Duodenal mucosa (tissue), 2 donors: ENCODE results near the gene HMBS.

ENCODE experiments used
- H3K27ac ChIP-seq: one replicate; pipeline ENCODE4 v1.7.0; 2013; ENCODE audit warnings: low read depth, low read length
- H3K27me3 ChIP-seq, 2 donors: one replicate each; pipeline ENCODE4 v1.7.0; 2013; ENCODE audit warnings: low read length in 2 of 2, control low read depth in 1 of 2; ENCODE audit not compliant: insufficient read depth in 2 of 2, control insufficient read depth in 1 of 2
- H3K36me3 ChIP-seq, 2 donors: one replicate each; pipeline ENCODE4 v1.7.0; 2013; ENCODE audit warnings: low read length in 2 of 2, control low read depth in 1 of 2; ENCODE audit not compliant: insufficient read depth in 2 of 2, control insufficient read depth in 1 of 2
- H3K4me1 ChIP-seq, 2 donors: one replicate each; pipeline ENCODE4 v1.7.0; 2013; ENCODE audit warnings: low read length in 2 of 2, control low read depth in 1 of 2; ENCODE audit not compliant: insufficient read depth in 2 of 2, control insufficient read depth in 1 of 2
- H3K4me3 ChIP-seq, 2 donors: one replicate each; pipeline ENCODE4 v1.7.0; 2013; ENCODE audit warnings: low read length in 2 of 2, low read depth in 1 of 2
- H3K9ac ChIP-seq, 2 donors: one replicate each; pipeline ENCODE4 v1.7.0; 2013; ENCODE audit warnings: low read length in 2 of 2, low read depth in 1 of 2
- H3K9me3 ChIP-seq, 2 donors: one replicate each; pipeline ENCODE4 v1.7.0; 2013; ENCODE audit warnings: low read length in 2 of 2, control low read depth in 1 of 2; ENCODE audit not compliant: control insufficient read depth in 1 of 2

HMBS gene

DNA sequence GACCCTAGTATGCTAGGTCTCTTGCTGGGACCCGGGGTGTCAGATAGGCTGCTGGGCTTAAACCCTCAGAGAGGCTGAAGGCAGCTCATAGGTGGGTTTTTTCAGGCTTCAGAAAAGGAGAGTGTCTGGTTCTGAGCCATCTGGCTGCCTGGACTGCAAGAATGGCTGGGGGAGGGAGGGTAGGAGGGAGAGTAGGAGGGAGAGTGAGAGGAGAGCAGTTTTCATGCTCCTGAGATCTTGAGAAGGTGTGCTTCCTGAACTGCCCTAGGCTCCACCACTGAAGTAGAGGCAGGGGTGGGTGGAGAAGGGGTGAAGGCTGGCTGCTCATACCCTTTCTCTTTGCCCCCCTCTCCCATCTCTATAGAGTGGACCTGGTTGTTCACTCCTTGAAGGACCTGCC is 4.6 kb downstream of the HMBS start:
- Histone ChIP-seq H3K36me3 (peaks cover 0 to 14% of the 10 kb centered on the region in 2 donors), H3K9me3 (no peaks in the 10 kb centered on the region), H3K4me3 (no peak overlapping the region), H3K9ac (no peak overlapping the region), H3K27me3 (no peaks in the 10 kb centered on the region), H3K27ac (no peak overlapping the region), H3K4me1 (peaks cover 38 to 40% of the 10 kb centered on the region in 2 donors)

DNA sequence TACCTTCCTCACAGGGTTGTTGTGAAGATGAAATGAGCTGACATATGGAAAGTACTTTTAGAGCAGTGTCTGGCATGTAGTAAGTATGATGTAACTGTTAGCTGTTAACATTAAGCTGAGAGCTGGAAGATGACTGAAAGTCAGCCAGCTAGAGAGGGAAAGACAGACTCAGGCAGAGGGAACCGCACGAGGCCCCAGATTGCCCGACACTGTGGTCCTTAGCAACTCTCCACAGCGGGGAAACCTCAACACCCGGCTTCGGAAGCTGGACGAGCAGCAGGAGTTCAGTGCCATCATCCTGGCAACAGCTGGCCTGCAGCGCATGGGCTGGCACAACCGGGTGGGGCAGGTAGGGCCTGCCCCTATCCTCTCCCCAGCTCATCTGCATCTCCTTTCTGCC is 6.5 kb downstream of the HMBS start:
- no peak overlapping the region for H3K4me3 ChIP-seq
- H3K27ac ChIP-seq = no peak overlapping the region
- peaks cover 0 to 14% of the 10 kb centered on the region in 2 donors for H3K36me3 ChIP-seq
- H3K27me3 ChIP-seq = no peaks in the 10 kb centered on the region
- H3K9me3 ChIP-seq = no peaks in the 10 kb centered on the region
- H3K9ac ChIP-seq = no peak overlapping the region
- H3K4me1 ChIP-seq = peaks cover 28 to 29% of the 10 kb centered on the region in 2 donors

DNA sequence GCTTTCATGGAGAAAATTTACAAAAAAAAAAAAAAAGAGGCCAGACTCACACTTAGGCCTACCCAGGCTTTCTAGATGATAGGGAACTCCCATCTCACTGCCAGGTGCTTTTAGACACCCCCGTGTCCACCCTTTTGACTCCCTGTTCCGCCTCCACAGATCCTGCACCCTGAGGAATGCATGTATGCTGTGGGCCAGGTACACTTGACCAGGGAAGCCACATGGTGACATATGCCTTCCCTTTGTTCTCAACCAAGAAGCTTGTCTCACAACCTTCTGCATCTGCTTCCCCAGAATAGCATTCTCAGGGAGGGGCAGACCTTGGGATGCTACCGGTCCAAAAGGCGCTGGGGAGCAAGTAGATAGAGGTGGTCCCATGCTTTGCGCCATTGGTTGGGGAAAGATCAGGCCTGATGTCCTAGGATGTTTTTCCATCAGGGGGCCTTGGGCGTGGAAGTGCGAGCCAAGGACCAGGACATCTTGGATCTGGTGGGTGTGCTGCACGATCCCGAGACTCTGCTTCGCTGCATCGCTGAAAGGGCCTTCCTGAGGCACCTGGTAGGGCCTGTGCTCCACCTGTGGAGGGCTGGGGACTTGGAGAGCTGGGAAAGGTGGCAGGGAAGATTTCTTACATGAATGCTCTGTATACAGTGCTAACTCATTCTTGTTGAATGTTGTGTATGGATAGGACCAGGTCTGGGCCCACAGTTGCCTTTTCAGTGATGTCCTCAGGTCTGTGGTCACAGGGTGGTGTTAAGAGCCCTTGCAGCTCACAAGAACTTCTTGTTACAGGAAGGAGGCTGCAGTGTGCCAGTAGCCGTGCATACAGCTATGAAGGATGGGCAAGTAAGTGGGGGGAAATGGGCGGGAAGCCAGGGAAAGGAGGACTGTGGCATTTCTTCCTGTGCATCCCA is 7.5 kb downstream of the HMBS start:
- Histone ChIP-seq H3K36me3 (peaks cover 7 to 24% of the 10 kb centered on the region in 2 donors), H3K27me3 (no peaks in the 10 kb centered on the region), H3K9me3 (no peaks in the 10 kb centered on the region), H3K27ac (no peak overlapping the region), H3K4me1 (peaks cover 24 to 27% of the 10 kb centered on the region in 2 donors), H3K4me3 (peak overlapping the region in 1 of 2 donors; percentile 79), H3K9ac (peak overlapping the region; percentile 80 to 84)

DNA sequence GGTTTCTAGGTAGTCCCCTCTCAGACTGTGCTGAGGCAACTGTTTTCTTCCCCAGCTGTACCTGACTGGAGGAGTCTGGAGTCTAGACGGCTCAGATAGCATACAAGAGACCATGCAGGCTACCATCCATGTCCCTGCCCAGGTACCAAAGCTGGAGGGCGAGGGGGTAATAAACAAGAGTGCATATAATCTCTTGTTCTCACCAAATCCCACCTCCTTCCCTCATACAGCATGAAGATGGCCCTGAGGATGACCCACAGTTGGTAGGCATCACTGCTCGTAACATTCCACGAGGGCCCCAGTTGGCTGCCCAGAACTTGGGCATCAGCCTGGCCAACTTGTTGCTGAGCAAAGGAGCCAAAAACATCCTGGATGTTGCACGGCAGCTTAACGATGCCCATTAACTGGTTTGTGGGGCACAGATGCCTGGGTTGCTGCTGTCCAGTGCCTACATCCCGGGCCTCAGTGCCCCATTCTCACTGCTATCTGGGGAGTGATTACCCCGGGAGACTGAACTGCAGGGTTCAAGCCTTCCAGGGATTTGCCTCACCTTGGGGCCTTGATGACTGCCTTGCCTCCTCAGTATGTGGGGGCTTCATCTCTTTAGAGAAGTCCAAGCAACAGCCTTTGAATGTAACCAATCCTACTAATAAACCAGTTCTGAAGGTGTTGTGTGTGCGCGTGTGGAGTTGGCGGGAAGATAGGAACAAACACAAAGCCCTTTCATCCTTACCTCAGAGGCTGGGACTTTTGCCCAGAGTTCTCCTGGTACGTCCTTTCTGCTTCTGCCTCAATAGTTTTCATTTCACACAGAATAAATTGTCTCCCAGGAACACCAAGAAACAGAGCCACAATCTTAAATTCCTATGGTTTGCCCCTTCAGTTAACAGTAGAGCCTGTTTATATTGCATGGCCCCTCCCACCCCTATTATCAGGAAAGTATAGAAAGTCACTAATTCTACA is 8.5 kb downstream of the HMBS start:
- H3K9me3 ChIP-seq = no peaks in the 10 kb centered on the region
- no peaks in the 10 kb centered on the region for H3K27me3 ChIP-seq
- H3K9ac ChIP-seq = peak overlapping the region; percentile 80 to 84
- no peak overlapping the region for H3K27ac ChIP-seq
- peaks cover 12 to 33% of the 10 kb centered on the region in 2 donors for H3K36me3 ChIP-seq
- H3K4me1 ChIP-seq = peaks cover 17 to 20% of the 10 kb centered on the region in 2 donors
- peak overlapping the region; percentile 79 to 85 for H3K4me3 ChIP-seq

DNA sequence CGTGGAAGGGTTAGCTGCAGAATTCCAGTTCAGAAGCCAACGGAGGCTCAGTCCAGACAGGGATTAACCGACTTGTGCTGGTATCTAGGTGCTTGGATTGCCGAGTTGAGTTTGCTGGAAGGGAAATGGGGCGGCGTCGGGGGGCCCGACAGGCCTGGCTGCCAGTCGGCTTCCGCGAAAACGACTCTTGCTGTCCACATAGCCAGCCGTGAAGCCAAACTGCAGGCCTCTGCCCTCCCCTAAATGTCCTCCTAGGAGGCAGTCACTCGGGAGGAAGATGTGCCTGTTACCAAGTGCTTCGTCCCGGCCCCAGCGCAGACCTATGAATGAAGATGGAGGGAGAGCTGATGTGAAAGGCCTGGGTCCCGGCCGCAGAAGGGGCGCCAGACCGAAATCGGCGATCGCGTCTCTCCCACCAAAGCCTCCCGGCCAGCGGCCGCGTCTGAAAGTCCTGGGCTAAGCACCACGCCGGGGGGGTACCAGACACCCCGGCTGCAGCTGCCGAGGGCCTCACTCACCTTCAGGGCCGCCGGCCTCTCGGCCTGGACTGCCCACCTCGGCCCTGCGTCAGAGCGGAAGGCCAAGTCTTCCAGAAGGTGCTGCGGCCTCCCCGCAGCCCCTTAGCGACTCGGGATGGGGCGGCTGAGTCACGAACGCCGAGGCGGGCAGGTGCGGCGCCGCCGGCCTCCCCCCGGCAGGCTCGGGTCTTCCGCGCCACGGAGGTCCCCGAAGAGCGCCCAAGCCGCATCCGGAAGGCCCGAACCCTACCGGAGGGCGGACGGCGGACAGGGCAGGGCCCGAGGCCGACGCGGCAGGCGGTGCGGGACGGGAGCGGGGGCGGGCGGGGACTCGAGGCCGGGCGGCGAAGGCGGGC is 9.5 kb downstream of the HMBS start:
- Histone ChIP-seq H3K27me3 (no peaks in the 10 kb centered on the region), H3K27ac (peak overlapping the region; percentile 81), H3K9me3 (no peaks in the 10 kb centered on the region), H3K4me1 (peaks cover 17 to 20% of the 10 kb centered on the region in 2 donors), H3K9ac (peak overlapping the region; percentile 80 to 84), H3K4me3 (peak overlapping the region; percentile 79 to 85), H3K36me3 (peaks cover 12 to 36% of the 10 kb centered on the region in 2 donors)

DNA sequence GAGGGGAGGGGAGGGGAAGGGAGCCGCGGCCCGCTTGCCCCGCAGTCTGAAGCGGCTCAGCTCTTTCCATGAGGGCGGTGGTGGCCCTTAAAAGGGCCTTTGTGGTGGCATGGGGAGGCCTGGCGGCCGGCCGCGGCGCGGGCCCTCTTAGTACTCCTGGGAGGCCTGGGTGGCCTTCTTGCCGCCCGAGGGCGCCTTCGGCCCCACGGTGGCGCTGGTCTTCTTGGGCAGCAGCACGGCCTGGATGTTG is 10.1 kb downstream of the HMBS start:
- peaks cover 12 to 36% of the 10 kb centered on the region in 2 donors for H3K36me3 ChIP-seq
- H3K9me3 ChIP-seq = no peaks in the 10 kb centered on the region
- peak overlapping the region; percentile 81 for H3K27ac ChIP-seq

DNA sequence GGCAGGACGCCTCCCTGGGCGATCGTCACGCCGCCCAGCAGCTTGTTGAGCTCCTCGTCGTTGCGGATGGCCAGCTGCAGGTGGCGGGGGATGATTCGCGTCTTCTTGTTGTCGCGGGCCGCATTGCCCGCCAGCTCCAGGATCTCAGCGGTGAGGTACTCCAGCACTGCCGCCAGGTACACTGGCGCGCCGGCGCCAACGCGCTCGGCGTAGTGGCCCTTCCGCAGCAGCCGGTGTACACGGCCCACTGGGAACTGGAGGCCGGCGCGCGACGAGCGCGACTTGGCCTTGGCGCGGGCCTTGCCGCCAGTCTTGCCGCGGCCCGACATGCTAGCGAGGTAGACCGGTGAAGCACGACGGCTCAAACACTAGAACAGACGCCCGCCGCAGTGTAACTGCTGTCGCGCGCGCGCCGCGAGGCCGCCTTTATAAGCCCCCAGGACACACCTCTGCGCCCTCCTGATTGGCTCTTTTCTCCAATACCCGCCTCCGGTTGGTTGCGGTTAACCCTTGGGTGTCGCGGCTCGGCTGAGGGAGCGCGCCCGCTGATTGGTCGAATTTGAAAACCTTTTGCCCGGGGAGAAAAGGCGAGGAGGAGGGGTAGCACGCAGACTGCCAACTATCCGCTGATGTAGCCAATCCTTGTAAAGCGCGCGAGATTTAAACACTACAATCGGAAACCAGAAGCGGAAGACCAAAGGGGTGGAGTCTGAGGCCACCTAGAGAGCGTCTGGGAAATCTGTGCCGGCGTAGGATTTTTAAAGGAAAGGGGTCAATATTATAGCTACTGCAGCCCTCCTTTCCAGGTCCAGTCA is 10.6 kb downstream of the HMBS start:
- H3K36me3 ChIP-seq = peaks cover 12 to 36% of the 10 kb centered on the region in 2 donors
- peak overlapping the region; percentile 81 for H3K27ac ChIP-seq
- H3K4me3 ChIP-seq = peak overlapping the region; percentile 79 to 85
- H3K9ac ChIP-seq = peak overlapping the region; percentile 80 to 84
- no peaks in the 10 kb centered on the region for H3K27me3 ChIP-seq
- no peaks in the 10 kb centered on the region for H3K9me3 ChIP-seq
- H3K4me1 ChIP-seq = peaks cover 22 to 23% of the 10 kb centered on the region in 2 donors

More for the DNA sequence above, 10.1 kb downstream of the HMBS start:
- peaks cover 17 to 20% of the 10 kb centered on the region in 2 donors for H3K4me1 ChIP-seq
- H3K27me3 ChIP-seq = no peaks in the 10 kb centered on the region
- peak overlapping the region; percentile 79 to 85 for H3K4me3 ChIP-seq
- H3K9ac ChIP-seq = peak overlapping the region; percentile 80 to 84

DNA sequence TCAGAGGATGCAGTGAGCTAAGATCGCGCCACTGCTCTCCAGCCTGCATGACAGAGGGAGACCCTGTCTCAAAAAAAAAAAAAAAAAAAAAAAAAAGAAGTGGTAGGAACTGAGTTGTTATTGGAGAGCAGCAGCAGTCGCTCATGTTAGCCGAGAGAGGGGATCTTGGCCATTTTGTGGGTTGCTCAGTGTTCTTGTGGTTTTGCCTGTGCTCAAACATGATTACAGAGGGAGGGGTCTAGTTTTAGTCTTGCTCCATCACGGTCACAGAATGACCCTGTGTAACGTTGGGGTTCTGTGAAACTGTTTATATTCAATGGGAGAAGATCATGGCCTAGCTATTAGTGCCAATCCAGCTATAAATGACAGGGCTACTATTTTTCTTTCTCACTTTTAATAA is 15.0 kb downstream of the HMBS start:
- no peak overlapping the region for H3K27ac ChIP-seq
- no peaks in the 10 kb centered on the region for H3K9me3 ChIP-seq
- H3K36me3 ChIP-seq = peaks cover 12 to 21% of the 10 kb centered on the region in 2 donors
- H3K4me3 ChIP-seq = no peak overlapping the region
- H3K27me3 ChIP-seq = no peaks in the 10 kb centered on the region
- peaks cover 12 to 30% of the 10 kb centered on the region in 2 donors for H3K4me1 ChIP-seq
- no peak overlapping the region for H3K9ac ChIP-seq
